Mesendoderm (in vitro differentiated cells): ENCODE measurements around the gene EXOC5.

Experiments used
- DNase-seq: peaks from one replicate; pipeline ENCODE4 v3.0.0; 2013
- H2AK5ac ChIP-seq: 2 replicates; pipeline ENCODE4 v1.6.1; 2013; ENCODE audit warnings: low read length, inconsistent platforms
- H2BK120ac ChIP-seq: 2 replicates; pipeline ENCODE4 v1.6.1; 2013; ENCODE audit warnings: low read depth, mild to moderate bottlenecking, low read length, moderate library complexity, mixed read lengths
- H2BK15ac ChIP-seq: replicated peaks from 2 replicates; pipeline ENCODE4 v1.6.1; 2013; ENCODE audit warnings: low read depth, mild to moderate bottlenecking, moderate library complexity
- H2BK5ac ChIP-seq: 2 replicates; pipeline ENCODE4 v1.6.1; 2013; ENCODE audit warnings: low read length, inconsistent platforms
- H3K18ac ChIP-seq: 2 replicates; pipeline ENCODE4 v1.6.1; 2013; ENCODE audit warnings: mild to moderate bottlenecking, low read length, mixed read lengths
- H3K23ac ChIP-seq: one replicate; pipeline ENCODE4 v1.6.1; 2013; ENCODE audit warnings: low read length
- H3K27ac ChIP-seq: 2 replicates; pipeline ENCODE4 v1.5.1; 2013; ENCODE audit warnings: low read depth, mild to moderate bottlenecking, inconsistent platforms, low read length, moderate library complexity
- H3K27me3 ChIP-seq: 2 replicates; pipeline ENCODE4 v1.6.1; 2013; ENCODE audit warnings: low read length, control low read depth, mild to moderate bottlenecking, inconsistent platforms; ENCODE audit not compliant: insufficient read depth, poor library complexity
- H3K36me3 ChIP-seq: 2 replicates; pipeline ENCODE4 v1.6.1; 2013; ENCODE audit warnings: low read length, inconsistent platforms; ENCODE audit not compliant: control insufficient read depth, insufficient read depth
- H3K4ac ChIP-seq: one replicate; pipeline ENCODE4 v1.6.1; 2013; ENCODE audit warnings: low read depth, mild to moderate bottlenecking, low read length, moderate library complexity
- H3K4me1 ChIP-seq: 2 replicates; pipeline ENCODE4 v1.6.1; 2013; ENCODE audit warnings: low read depth, low read length, inconsistent platforms; ENCODE audit not compliant: control insufficient read depth
- H3K4me2 ChIP-seq: 2 replicates; pipeline ENCODE4 v1.6.1; 2013; ENCODE audit warnings: low read length
- H3K4me3 ChIP-seq: 2 replicates; pipeline ENCODE4 v1.5.1; 2013; ENCODE audit warnings: mild to moderate bottlenecking, low read length
- H3K56ac ChIP-seq: one replicate; pipeline ENCODE4 v1.6.1; 2013; ENCODE audit warnings: low read length
- H3K79me1 ChIP-seq: 2 replicates; pipeline ENCODE4 v1.6.1; 2013; ENCODE audit warnings: low read length, inconsistent platforms
- H3K79me2 ChIP-seq: 2 replicates; pipeline ENCODE4 v1.6.1; 2013; ENCODE audit warnings: mild to moderate bottlenecking, low read length; ENCODE audit not compliant: control insufficient read depth, insufficient read depth
- H3K9ac ChIP-seq: 2 replicates; pipeline ENCODE4 v1.6.1; 2013; ENCODE audit warnings: low read length, inconsistent platforms
- H4K5ac ChIP-seq: one replicate; pipeline ENCODE4 v1.6.1; 2013; ENCODE audit warnings: low read length
- H4K8ac ChIP-seq: one replicate; pipeline ENCODE4 v1.6.1; 2013; ENCODE audit warnings: low read depth, mild to moderate bottlenecking, control low read depth, low read length, moderate library complexity
- WGBS: extraction: QIAGEN DNeasy Blood & Tissue Kit; methylation state at CpG from one replicate; pipeline ENCODE4 v1.1.7; 2013; ENCODE audit warnings: low lambda C conversion rate, missing lambda C conversion rate; ENCODE audit not compliant: insufficient coverage; ENCODE audit errors: extremely low coverage; 5-methylcytosine and 5-hydroxymethylcytosine counted together

The EXOC5 gene

DNA sequence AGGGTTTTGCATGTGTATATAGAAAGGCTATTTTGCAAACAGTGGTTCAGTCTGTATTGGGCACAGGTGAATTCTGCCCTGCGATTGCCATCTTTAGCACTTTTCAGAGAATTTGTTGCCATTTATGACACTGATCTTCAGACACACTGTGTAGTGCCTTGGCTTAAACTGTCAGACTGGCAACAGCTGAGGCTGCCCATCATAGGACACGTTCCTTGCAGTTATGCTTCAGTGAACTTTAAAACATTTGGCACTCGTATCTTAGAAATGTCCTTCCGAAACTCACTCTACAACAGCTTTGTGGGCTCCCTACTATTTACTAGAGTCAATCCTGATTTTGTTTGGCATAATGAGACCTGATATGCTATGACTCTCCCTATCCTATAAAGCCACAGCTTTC, 29.1 kb upstream of the EXOC5 start:
- Histone ChIP-seq H2BK120ac (no peak overlapping the region), H4K8ac (no peak overlapping the region), H3K27ac (no peak overlapping the region), H3K79me1 (no peaks in the 10 kb centered on the region), H2BK15ac (no peak overlapping the region), H3K36me3 (no peaks in the 10 kb centered on the region), H4K5ac (no peak overlapping the region), H3K4me2 (no peak overlapping the region), H3K79me2 (no peaks in the 10 kb centered on the region), H3K4me1 (no peaks in the 10 kb centered on the region), H2AK5ac (no peak overlapping the region), H3K27me3 (no peaks in the 10 kb centered on the region), H2BK5ac (no peak overlapping the region), H3K4me3 (no peak overlapping the region), H3K23ac (no peak overlapping the region), H3K56ac (no peak overlapping the region), H3K18ac (no peak overlapping the region), H3K9ac (no peak overlapping the region), H3K4ac (no peak overlapping the region)
- DNase-seq = no peak
- WGBS = no CpG with 5 or more reads among the region's 4 CpGs

- Histone ChIP-seq H2BK120ac (no peak overlapping the region), H3K27ac (no peak overlapping the region), H3K4me2 (no peak overlapping the region), H3K4ac (no peak overlapping the region), H3K18ac (no peak overlapping the region), H3K4me1 (no peaks in the 10 kb centered on the region), H3K9ac (no peak overlapping the region), H2BK5ac (no peak overlapping the region), H3K23ac (no peak overlapping the region), H3K79me2 (no peaks in the 10 kb centered on the region), H4K8ac (no peak overlapping the region), H3K36me3 (no peaks in the 10 kb centered on the region), H3K56ac (no peak overlapping the region), H3K27me3 (no peaks in the 10 kb centered on the region), H4K5ac (no peak overlapping the region), H2AK5ac (no peak overlapping the region), H3K79me1 (no peaks in the 10 kb centered on the region), H3K4me3 (no peak overlapping the region), H2BK15ac (no peak overlapping the region)
- no CpG with 5 or more reads among the region's 1 CpG for WGBS
- DNase-seq = no peak
Measured at GRCh38 chr14:57295239-57295638, 26.5 kb upstream of the EXOC5 start.

DNA sequence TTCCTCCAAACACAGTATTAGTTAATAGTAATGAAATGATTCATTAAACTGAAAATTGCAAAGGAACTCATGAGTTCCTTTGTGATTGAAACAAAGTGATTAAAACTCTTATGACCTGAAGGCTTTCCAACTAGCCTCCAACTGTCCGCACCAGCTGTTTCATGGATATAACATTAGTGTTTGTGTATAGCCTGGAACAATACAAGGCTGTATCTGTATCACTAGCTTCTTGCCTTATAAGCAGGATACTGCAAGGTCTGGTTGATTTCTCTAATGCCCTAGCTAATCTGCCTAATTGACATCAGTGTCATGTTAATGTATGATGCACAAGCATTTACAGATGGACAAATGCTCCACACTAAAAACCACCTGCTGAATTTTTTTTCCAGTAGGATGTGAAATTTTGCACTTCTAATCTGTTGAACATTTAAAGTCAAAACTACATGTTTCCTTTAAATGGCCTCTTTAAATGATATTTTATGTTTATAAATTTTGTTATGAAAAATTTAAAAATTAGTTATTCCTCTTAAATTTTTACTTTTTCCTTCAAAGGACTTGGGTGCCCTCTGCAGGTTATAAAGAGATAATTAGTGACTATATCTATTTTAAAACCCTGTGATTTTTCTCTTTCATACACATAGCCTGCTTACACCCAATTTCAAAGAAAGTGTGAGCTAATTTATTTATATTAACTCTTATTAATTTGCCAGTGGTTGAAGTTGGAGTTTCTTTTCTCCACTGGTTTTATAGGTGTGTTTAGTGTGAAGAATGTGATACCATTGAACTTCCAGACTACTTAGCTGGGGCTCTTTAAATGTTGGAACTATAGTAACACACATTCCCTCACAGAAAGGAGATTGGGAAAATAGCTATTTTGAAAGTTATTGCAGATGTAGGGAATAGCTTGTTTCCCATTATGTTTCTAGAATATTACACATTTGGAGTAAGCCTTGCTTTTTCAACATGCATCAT, 25.4 kb upstream of the EXOC5 start:
- Histone ChIP-seq H4K8ac (no peak overlapping the region), H2AK5ac (no peak overlapping the region), H3K4ac (no peak overlapping the region), H3K56ac (no peak overlapping the region), H2BK15ac (no peak overlapping the region), H4K5ac (no peak overlapping the region), H3K79me1 (no peaks in the 10 kb centered on the region), H3K27ac (no peak overlapping the region), H3K9ac (no peak overlapping the region), H3K4me2 (no peak overlapping the region), H3K79me2 (no peaks in the 10 kb centered on the region), H3K18ac (no peak overlapping the region), H2BK120ac (no peak overlapping the region), H3K23ac (no peak overlapping the region), H3K36me3 (no peaks in the 10 kb centered on the region), H3K4me1 (no peaks in the 10 kb centered on the region), H3K4me3 (no peak overlapping the region), H3K27me3 (no peaks in the 10 kb centered on the region), H2BK5ac (no peak overlapping the region)
- DNase-seq = peak; percentile 12
- no CpG with 5 or more reads among the region's 1 CpG for WGBS

GRCh38 chr14:57291692-57292647, 23.3 kb upstream of the EXOC5 start:
- no peak overlapping the region for H3K4me2 ChIP-seq
- H3K36me3 ChIP-seq = no peaks in the 10 kb centered on the region
- DNase-seq = no peak
- H3K56ac ChIP-seq = no peak overlapping the region
- no peak overlapping the region for H3K18ac ChIP-seq
- H3K27ac ChIP-seq = no peak overlapping the region
- H2BK5ac ChIP-seq = no peak overlapping the region
- H3K79me2 ChIP-seq = no peaks in the 10 kb centered on the region
- H3K27me3 ChIP-seq = no peaks in the 10 kb centered on the region
- no peak overlapping the region for H4K8ac ChIP-seq
- no peak overlapping the region for H2AK5ac ChIP-seq
- no peak overlapping the region for H2BK120ac ChIP-seq
- no CpG with 5 or more reads among the region's 6 CpGs for WGBS
- no peak overlapping the region for H4K5ac ChIP-seq
- H3K79me1 ChIP-seq = no peaks in the 10 kb centered on the region
- no peak overlapping the region for H3K9ac ChIP-seq
- no peak overlapping the region for H3K4ac ChIP-seq
- H2BK15ac ChIP-seq = no peak overlapping the region
- H3K23ac ChIP-seq = no peak overlapping the region
- no peak overlapping the region for H3K4me3 ChIP-seq
- H3K4me1 ChIP-seq = no peaks in the 10 kb centered on the region

GRCh38 chr14:57290751-57291150, 22.0 kb upstream of the EXOC5 start:
- WGBS = no CpG with 5 or more reads among the region's 5 CpGs
- no peak overlapping the region for H3K4ac ChIP-seq
- H2BK15ac ChIP-seq = no peak overlapping the region
- no peaks in the 10 kb centered on the region for H3K79me2 ChIP-seq
- H3K4me3 ChIP-seq = no peak overlapping the region
- no peak overlapping the region for H4K5ac ChIP-seq
- H3K56ac ChIP-seq = no peak overlapping the region
- no peak overlapping the region for H3K4me2 ChIP-seq
- no peaks in the 10 kb centered on the region for H3K27me3 ChIP-seq
- no peak overlapping the region for H3K18ac ChIP-seq
- no peak overlapping the region for H3K23ac ChIP-seq
- H3K36me3 ChIP-seq = no peaks in the 10 kb centered on the region
- no peak overlapping the region for H3K27ac ChIP-seq
- no peak overlapping the region for H3K9ac ChIP-seq
- H2BK5ac ChIP-seq = no peak overlapping the region
- H2BK120ac ChIP-seq = no peak overlapping the region
- no peak for DNase-seq
- H3K4me1 ChIP-seq = no peaks in the 10 kb centered on the region
- H4K8ac ChIP-seq = no peak overlapping the region
- no peak overlapping the region for H2AK5ac ChIP-seq
- no peaks in the 10 kb centered on the region for H3K79me1 ChIP-seq
